Measurements from ENCODE around the gene PSD2. TPM values are rescaled to one million over a fixed set of nuclear protein-coding genes. Genes with fewer than 3 reads are reported as not detected.

Gene PSD2
- total and polyA plus RNA-seq, 10 of the 15 experiments (the other 5 are each of a cell fraction or from before 2014, with no cell fraction given) = 0.02 to 0.14 (median 0.03) TPM; not detected in 5

DNA sequence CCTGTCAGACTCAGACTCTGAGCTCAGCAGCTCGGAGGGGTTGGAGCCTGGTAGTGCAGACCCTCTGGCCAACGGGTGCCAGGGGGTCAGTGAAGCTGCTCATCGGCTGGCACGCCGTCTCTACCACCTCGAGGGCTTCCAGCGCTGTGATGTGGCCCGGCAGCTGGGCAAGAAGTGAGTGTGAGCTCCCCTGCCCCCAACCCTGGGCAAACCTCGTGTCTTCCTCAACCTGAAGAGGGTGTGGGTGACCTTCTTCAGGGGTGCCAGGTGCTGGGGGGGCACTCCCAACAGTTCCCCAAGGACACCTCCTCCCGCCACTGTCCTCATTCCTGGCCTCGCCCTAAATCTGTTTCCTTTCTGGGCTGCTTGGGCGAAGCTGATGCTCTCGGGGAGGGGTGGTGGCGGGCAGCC is 18.6 kb downstream of the PSD2 start:
- ChIA-PET CTCF (interaction anchor here (2.5 kb wide), 1 partner anchor 27 kb away, joined by 8 read pairs; no protein-coding TSS in a partner anchor), POLR2A (interaction anchor here (0.8 kb wide), 1 partner anchor 112 kb away, joined by 4 read pairs; no protein-coding TSS in a partner anchor), SMC1A (ENCODE audit: uncharacterized antibody, unreplicated experiment) (no interaction called here), RAD21 (ENCODE audit: unreplicated experiment) (no interaction called here)
- no peak overlapping the region for H3K27ac ChIP-seq (ENCODE audit: control insufficient read depth, insufficient read depth)
- no peak overlapping the region for H3K9ac ChIP-seq (ENCODE audit: control insufficient read depth, insufficient read depth, low read length)
- H3K9me3 ChIP-seq (replicated peaks; ENCODE audit: control insufficient read depth, insufficient read depth, low read length) = no peaks in the 10 kb centered on the region; the same call in 2 of the 3 replicates
- no peak for FAIRE-seq
- H2AFZ ChIP-seq (ENCODE audit: control insufficient read depth, low read depth, low read length) = no peak overlapping the region
- ATAC-seq = no peak
- BruUV-seq (replicated peaks) = no TSS peak
- 32% methylated on average over 14 of the region's 14 CpGs for WGBS (ENCODE audit: insufficient coverage, insufficient replicate concordance, low lambda C conversion rate, missing lambda C conversion rate)
- H3K36me3 ChIP-seq (ENCODE audit: control insufficient read depth in 2 of 2, insufficient read depth in 2 of 2, low read length in 1 of 2) = no peaks in the 10 kb centered on the region
- H4K20me1 ChIP-seq (ENCODE audit: control insufficient read depth, insufficient read depth) = no peaks in the 10 kb centered on the region
- H3K79me2 ChIP-seq (ENCODE audit: control insufficient read depth, insufficient read depth, low read length) = no peaks in the 10 kb centered on the region
- in situ Hi-C loops (cut with MboI) = no loop called here
- peaks cover 2 to 4% of the 10 kb centered on the region in 2 experiments; a peak in 2 of 4 replicates for H3K27me3 ChIP-seq (replicated peaks in 1 of 2; ENCODE audit: control insufficient read depth in 2 of 2, insufficient read depth in 2 of 2, low read length in 1 of 2)
- TF ChIP-seq TBL1XR1 (IDR thresholded peaks at IDR 0.05; ENCODE audit: low read depth, low read length) (no peak), NFYB (IDR thresholded peaks at IDR 0.05; ENCODE audit: insufficient read depth, low read depth, low read length) (no peak), STAT3 (IDR thresholded peaks at IDR 0.05; ENCODE audit: low read depth, low read length) (no peak), HDGF (IDR thresholded peaks at IDR 0.05) (no peak), KDM1A (IDR thresholded peaks at IDR 0.05; ENCODE audit: borderline replicate concordance) (no peak), MEF2A (IDR thresholded peaks at IDR 0.05; ENCODE audit: insufficient read depth, low read depth, low read length) (no peak), MTA3 (IDR thresholded peaks at IDR 0.05; ENCODE audit: borderline replicate concordance, low read length) (no peak), IRF4 (IDR thresholded peaks at IDR 0.05; ENCODE audit: low read depth, low read length) (no peak)
- TF ChIP-seq, protein P1, sequence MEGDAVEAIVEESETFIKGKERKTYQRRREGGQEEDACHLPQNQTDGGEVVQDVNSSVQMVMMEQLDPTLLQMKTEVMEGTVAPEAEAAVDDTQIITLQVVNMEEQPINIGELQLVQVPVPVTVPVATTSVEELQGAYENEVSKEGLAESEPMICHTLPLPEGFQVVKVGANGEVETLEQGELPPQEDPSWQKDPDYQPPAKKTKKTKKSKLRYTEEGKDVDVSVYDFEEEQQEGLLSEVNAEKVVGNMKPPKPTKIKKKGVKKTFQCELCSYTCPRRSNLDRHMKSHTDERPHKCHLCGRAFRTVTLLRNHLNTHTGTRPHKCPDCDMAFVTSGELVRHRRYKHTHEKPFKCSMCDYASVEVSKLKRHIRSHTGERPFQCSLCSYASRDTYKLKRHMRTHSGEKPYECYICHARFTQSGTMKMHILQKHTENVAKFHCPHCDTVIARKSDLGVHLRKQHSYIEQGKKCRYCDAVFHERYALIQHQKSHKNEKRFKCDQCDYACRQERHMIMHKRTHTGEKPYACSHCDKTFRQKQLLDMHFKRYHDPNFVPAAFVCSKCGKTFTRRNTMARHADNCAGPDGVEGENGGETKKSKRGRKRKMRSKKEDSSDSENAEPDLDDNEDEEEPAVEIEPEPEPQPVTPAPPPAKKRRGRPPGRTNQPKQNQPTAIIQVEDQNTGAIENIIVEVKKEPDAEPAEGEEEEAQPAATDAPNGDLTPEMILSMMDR (IDR thresholded peaks at IDR 0.05 in 2 of 3, conservative IDR thresholded peaks at IDR 0.05 in 1 of 3; ENCODE audit: control insufficient read depth in 2 of 3, extremely low read depth in 1 of 3, insufficient read depth in 1 of 3, low read depth in 3 of 3, low read length in 3 of 3) = no peak
- H3K4me2 ChIP-seq (ENCODE audit: control insufficient read depth, insufficient read depth) = no peak overlapping the region
- DNase-seq (ENCODE audit: low read depth, low spot score) = no peak
- no peaks in the 10 kb centered on the region for H3K4me1 ChIP-seq (ENCODE audit: control insufficient read depth, insufficient read depth, low read length)
- intact Hi-C loops (cut with micrococcal nuclease; ENCODE audit: unreplicated experiment) = no loop called here
- H3K4me3 ChIP-seq = no peak overlapping the region

Measured in GM12878 (cell line).